WTC11 (cell line): Measurements from ENCODE around the gene CRYGN. TPM values are rescaled to one million over a fixed set of nuclear protein-coding genes. Genes with fewer than 3 reads are reported as not detected.

Experiments
- ATAC-seq: fragments of 200-7000 bp; cut with Tn5 transposase; 2 replicates; pipeline ENCODE4 v1.10.0; 2021; ENCODE audit warnings: mild to moderate bottlenecking, moderate library complexity
- CTCF ChIA-PET: fragments of 300-600 bp; sonication (Branson Sonifier 250); formaldehyde crosslinking; loops from one replicate; lab custom pipeline; 2021; ENCODE audit warnings: antibody characterized with exemption; lab: Charles Lee
- POLR2A ChIA-PET: fragments of 350-600 bp; sonication (Branson Sonifier 250); formaldehyde crosslinking; loops from one replicate; lab custom pipeline; 2021; ENCODE audit warnings: antibody characterized with exemption; lab: Charles Lee
- DNase-seq: peaks from one replicate; pipeline ENCODE4 v3.0.0; 2021; ENCODE audit warnings: low spot score
- H3K27ac Mint-ChIP-seq: 2 replicates; pipeline ENCODE4 v1.8.0; 2021; ENCODE audit warnings: mixed read lengths
- H3K27me3 Mint-ChIP-seq: 2 replicates; pipeline ENCODE4 v1.8.0; 2021; ENCODE audit warnings: low read depth, mild to moderate bottlenecking, moderate library complexity, mixed read lengths
- H3K36me3 Mint-ChIP-seq: 2 replicates; pipeline ENCODE4 v1.8.0; 2021; ENCODE audit warnings: mixed read lengths
- H3K4me1 Mint-ChIP-seq: 2 replicates; pipeline ENCODE4 v1.8.0; 2022; ENCODE audit warnings: mixed read lengths
- H3K4me3 Mint-ChIP-seq: 2 replicates; pipeline ENCODE4 v1.8.0; 2021; ENCODE audit warnings: mild to moderate bottlenecking, moderate library complexity, mixed read lengths
- H3K9me3 Mint-ChIP-seq: 2 replicates; pipeline ENCODE4 v1.8.0; 2021; ENCODE audit warnings: mixed read lengths
- ATF1 ChIP-seq: sonication (generic); formaldehyde crosslinking; IDR thresholded peaks from 2 replicates; pipeline ENCODE4 v1.8.1; 2023; ENCODE audit warnings: mild to moderate bottlenecking, moderate library complexity, missing genetic modification reagents
- ESRRA ChIP-seq: sonication (generic); formaldehyde crosslinking; IDR thresholded peaks from 2 replicates; pipeline ENCODE4 v1.8.1; 2022; ENCODE audit warnings: mild to moderate bottlenecking, missing genetic modification reagents, borderline replicate concordance
- GABPB1 ChIP-seq: sonication (generic); formaldehyde crosslinking; IDR thresholded peaks from 2 replicates; pipeline ENCODE4 v1.8.1; 2023; ENCODE audit warnings: mild to moderate bottlenecking, missing genetic modification reagents
- GRHL2 ChIP-seq: fragments of 250-450 bp; sonication (Bioruptor Pico); IDR thresholded peaks from 2 replicates; pipeline ENCODE4 v1.8.0; 2022; ENCODE audit warnings: mild to moderate bottlenecking, moderate library complexity; ENCODE audit not compliant: insufficient replicate concordance, severe bottlenecking
- HMGA2 ChIP-seq: fragments of 250-450 bp; sonication (Bioruptor Pico); IDR thresholded peaks from 2 replicates; pipeline ENCODE4 v1.4.0; 2021; ENCODE audit warnings: mild to moderate bottlenecking, moderate library complexity
- JUN ChIP-seq: sonication (generic); formaldehyde crosslinking; IDR thresholded peaks from 2 replicates; pipeline ENCODE4 v1.8.0; 2023; ENCODE audit warnings: mild to moderate bottlenecking, missing genetic modification reagents
- MXD4 ChIP-seq: fragments of 250-450 bp; sonication (Bioruptor Pico); IDR thresholded peaks from 2 replicates; pipeline ENCODE4 v1.8.0; 2021; ENCODE audit warnings: mild to moderate bottlenecking, moderate library complexity, borderline replicate concordance
- NFYB ChIP-seq: sonication (generic); formaldehyde crosslinking; conservative IDR thresholded peaks from 2 replicates; pipeline ENCODE4 v1.8.0; 2022; ENCODE audit warnings: low read depth, missing genetic modification reagents
- ZBTB21 ChIP-seq: sonication (generic); formaldehyde crosslinking; IDR thresholded peaks from 2 replicates; pipeline ENCODE4 v1.8.1; 2023; ENCODE audit warnings: mild to moderate bottlenecking, missing genetic modification reagents, borderline replicate concordance
- ZNF317 ChIP-seq: sonication (generic); formaldehyde crosslinking; IDR thresholded peaks from 2 replicates; pipeline ENCODE4 v1.8.1; 2023; ENCODE audit warnings: low read depth, mild to moderate bottlenecking, moderate library complexity, missing genetic modification reagents, borderline replicate concordance
- ZNF416 ChIP-seq: fragments of 250-450 bp; sonication (Bioruptor Pico); IDR thresholded peaks from 2 replicates; pipeline ENCODE4 v1.9.0; 2021; ENCODE audit warnings: mild to moderate bottlenecking, inconsistent platforms
- ZNF671 ChIP-seq: fragments of 250-450 bp; sonication (Bioruptor Pico); IDR thresholded peaks from 2 replicates; pipeline ENCODE4 v1.8.0; 2021; ENCODE audit warnings: mild to moderate bottlenecking
- total RNA-seq: library from RNA; stranded (reverse); gene quantifications from 3 replicates; pipeline ENCODE4 v1.2.3, GENCODE V29; 2021
- TF ChIP-seq, protein P1 (sequence below): sonication (generic); formaldehyde crosslinking; IDR thresholded peaks from 2 replicates; pipeline ENCODE4 v1.8.0; 2022; ENCODE audit warnings: mild to moderate bottlenecking, missing genetic modification reagents
- TF ChIP-seq, protein P2 (sequence below): fragments of 250-450 bp; sonication (Bioruptor Pico); IDR thresholded peaks from 2 replicates; pipeline ENCODE4 v1.9.0; 2021; ENCODE audit warnings: mild to moderate bottlenecking, borderline replicate concordance
- TF ChIP-seq, protein P3 (sequence below): sonication (generic); formaldehyde crosslinking; IDR thresholded peaks from 2 replicates; pipeline ENCODE4 v1.8.0; 2023; ENCODE audit warnings: missing genetic modification reagents
- TF ChIP-seq, protein P4 (sequence below): sonication (generic); formaldehyde crosslinking; IDR thresholded peaks from 2 replicates; pipeline ENCODE4 v1.8.1; 2023; ENCODE audit warnings: mild to moderate bottlenecking, missing genetic modification reagents, borderline replicate concordance
- TF ChIP-seq, protein P5 (sequence below): sonication (generic); formaldehyde crosslinking; IDR thresholded peaks from 2 replicates; pipeline ENCODE4 v1.8.1; 2022; ENCODE audit warnings: mild to moderate bottlenecking, moderate library complexity, missing genetic modification reagents

The CRYGN gene
- total RNA-seq, 1 experiment from 2014 or later = 1.5 TPM

DNA sequence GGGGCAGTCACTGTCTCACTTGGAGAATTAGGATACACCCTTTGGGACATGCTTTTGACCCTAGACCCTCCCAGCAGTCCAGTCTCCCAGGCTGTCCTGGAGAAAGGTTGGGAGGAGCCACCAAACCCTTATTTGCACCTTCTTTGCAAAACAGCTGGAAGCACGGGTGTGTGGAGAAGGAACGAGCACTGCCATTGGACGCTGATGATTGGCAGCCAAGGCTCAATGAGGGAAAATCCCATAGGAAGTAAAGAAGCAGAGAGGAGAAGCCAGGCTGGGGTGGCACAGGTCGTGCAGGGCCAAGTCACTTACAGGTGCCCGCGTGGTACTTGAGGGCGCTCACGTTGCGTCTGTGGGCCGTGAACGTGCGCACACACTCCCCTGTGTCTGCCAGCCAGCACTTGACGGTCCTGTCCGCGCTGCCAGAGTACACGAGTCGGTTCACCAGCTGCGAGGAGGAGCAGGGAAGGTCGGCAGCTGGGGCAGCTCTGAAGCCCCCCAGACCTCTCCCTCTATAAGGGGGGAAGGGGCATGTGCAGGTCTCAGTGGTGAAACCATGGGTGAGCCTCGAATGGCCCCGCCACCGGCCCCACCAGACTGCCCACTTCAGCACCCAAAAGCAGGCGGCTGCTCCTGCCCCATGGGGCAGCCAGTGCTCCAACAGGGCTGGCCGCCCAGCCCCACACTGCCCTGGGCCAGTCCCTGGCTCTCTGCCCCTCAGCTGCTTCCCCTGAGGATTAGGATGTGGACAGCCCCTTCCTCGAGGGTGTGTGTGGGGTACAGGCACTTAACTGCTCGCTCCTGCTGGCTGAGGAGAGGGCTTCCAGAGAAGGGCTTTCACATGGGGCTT, 54.9 kb downstream of the CRYGN start:
- ChIA-PET POLR2A (no interaction called here), CTCF (interaction anchor here (1.7 kb wide), 1 partner anchor 70 kb away, joined by 4 read pairs; no protein-coding TSS in a partner anchor)

DNA sequence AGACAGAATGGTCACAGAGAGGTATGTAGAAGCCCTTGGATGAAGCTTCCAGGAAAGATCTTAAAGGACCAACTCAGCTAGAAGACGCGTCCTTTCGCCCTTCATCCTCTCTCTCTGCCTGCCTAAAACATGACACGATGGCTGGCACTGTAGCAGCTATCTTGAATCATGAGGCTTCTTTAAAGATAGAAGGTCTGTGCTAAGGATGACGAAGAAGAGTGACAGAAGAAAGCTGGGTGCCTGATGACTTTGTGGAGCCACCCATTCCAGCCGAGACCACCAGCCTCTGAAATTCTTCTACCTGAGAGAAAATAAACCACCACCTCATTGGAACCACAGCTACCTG, 55.6 kb downstream of the CRYGN start:
- Mint-ChIP-seq H3K27me3 (peaks cover 25% of the 10 kb centered on the region), H3K36me3 (peaks cover 3% of the 10 kb centered on the region; the same call in 1 of the 2 replicates), H3K4me1 (peaks cover 12% of the 10 kb centered on the region), H3K4me3 (no peak overlapping the region), H3K27ac (no peak overlapping the region), H3K9me3 (no peaks in the 10 kb centered on the region)
- ChIA-PET CTCF (interaction anchor here (1.7 kb wide), 1 partner anchor 69 kb away, joined by 4 read pairs; no protein-coding TSS in a partner anchor), POLR2A (no interaction called here)
- DNase-seq (no peak), ATAC-seq (no peak)
- TF ChIP-seq, protein P1, sequence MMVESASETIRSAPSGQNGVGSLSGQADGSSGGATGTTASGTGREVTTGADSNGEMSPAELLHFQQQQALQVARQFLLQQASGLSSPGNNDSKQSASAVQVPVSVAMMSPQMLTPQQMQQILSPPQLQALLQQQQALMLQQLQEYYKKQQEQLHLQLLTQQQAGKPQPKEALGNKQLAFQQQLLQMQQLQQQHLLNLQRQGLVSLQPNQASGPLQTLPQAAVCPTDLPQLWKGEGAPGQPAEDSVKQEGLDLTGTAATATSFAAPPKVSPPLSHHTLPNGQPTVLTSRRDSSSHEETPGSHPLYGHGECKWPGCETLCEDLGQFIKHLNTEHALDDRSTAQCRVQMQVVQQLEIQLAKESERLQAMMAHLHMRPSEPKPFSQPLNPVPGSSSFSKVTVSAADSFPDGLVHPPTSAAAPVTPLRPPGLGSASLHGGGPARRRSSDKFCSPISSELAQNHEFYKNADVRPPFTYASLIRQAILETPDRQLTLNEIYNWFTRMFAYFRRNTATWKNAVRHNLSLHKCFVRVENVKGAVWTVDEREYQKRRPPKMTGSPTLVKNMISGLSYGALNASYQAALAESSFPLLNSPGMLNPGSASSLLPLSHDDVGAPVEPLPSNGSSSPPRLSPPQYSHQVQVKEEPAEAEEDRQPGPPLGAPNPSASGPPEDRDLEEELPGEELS = no peak
- no peak for TF ChIP-seq GRHL2 (CRISPR knock-in tag)
- no peak for TF ChIP-seq ATF1 (CRISPR knock-in tag)
- TF ChIP-seq ESRRA = no peak

More for the DNA sequence above, 54.9 kb downstream of the CRYGN start:
- H3K36me3 Mint-ChIP-seq = peaks cover 3% of the 10 kb centered on the region; the same call in 1 of the 2 replicates
- ATAC-seq (no peak), DNase-seq (peak; percentile 7)
- H3K9me3 Mint-ChIP-seq = no peaks in the 10 kb centered on the region
- TF ChIP-seq JUN (CRISPR knock-in tag) = no peak
- TF ChIP-seq, protein P2, sequence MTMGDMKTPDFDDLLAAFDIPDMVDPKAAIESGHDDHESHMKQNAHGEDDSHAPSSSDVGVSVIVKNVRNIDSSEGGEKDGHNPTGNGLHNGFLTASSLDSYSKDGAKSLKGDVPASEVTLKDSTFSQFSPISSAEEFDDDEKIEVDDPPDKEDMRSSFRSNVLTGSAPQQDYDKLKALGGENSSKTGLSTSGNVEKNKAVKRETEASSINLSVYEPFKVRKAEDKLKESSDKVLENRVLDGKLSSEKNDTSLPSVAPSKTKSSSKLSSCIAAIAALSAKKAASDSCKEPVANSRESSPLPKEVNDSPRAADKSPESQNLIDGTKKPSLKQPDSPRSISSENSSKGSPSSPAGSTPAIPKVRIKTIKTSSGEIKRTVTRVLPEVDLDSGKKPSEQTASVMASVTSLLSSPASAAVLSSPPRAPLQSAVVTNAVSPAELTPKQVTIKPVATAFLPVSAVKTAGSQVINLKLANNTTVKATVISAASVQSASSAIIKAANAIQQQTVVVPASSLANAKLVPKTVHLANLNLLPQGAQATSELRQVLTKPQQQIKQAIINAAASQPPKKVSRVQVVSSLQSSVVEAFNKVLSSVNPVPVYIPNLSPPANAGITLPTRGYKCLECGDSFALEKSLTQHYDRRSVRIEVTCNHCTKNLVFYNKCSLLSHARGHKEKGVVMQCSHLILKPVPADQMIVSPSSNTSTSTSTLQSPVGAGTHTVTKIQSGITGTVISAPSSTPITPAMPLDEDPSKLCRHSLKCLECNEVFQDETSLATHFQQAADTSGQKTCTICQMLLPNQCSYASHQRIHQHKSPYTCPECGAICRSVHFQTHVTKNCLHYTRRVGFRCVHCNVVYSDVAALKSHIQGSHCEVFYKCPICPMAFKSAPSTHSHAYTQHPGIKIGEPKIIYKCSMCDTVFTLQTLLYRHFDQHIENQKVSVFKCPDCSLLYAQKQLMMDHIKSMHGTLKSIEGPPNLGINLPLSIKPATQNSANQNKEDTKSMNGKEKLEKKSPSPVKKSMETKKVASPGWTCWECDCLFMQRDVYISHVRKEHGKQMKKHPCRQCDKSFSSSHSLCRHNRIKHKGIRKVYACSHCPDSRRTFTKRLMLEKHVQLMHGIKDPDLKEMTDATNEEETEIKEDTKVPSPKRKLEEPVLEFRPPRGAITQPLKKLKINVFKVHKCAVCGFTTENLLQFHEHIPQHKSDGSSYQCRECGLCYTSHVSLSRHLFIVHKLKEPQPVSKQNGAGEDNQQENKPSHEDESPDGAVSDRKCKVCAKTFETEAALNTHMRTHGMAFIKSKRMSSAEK (CRISPR knock-in tag) = no peak
- no peak for TF ChIP-seq ZNF317 (CRISPR knock-in tag)
- TF ChIP-seq HMGA2 (CRISPR knock-in tag) = no peak
- TF ChIP-seq ZNF416 = no peak
- TF ChIP-seq, protein P3, sequence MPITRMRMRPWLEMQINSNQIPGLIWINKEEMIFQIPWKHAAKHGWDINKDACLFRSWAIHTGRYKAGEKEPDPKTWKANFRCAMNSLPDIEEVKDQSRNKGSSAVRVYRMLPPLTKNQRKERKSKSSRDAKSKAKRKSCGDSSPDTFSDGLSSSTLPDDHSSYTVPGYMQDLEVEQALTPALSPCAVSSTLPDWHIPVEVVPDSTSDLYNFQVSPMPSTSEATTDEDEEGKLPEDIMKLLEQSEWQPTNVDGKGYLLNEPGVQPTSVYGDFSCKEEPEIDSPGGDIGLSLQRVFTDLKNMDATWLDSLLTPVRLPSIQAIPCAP (CRISPR knock-in tag) = no peak
- TF ChIP-seq, protein P4, sequence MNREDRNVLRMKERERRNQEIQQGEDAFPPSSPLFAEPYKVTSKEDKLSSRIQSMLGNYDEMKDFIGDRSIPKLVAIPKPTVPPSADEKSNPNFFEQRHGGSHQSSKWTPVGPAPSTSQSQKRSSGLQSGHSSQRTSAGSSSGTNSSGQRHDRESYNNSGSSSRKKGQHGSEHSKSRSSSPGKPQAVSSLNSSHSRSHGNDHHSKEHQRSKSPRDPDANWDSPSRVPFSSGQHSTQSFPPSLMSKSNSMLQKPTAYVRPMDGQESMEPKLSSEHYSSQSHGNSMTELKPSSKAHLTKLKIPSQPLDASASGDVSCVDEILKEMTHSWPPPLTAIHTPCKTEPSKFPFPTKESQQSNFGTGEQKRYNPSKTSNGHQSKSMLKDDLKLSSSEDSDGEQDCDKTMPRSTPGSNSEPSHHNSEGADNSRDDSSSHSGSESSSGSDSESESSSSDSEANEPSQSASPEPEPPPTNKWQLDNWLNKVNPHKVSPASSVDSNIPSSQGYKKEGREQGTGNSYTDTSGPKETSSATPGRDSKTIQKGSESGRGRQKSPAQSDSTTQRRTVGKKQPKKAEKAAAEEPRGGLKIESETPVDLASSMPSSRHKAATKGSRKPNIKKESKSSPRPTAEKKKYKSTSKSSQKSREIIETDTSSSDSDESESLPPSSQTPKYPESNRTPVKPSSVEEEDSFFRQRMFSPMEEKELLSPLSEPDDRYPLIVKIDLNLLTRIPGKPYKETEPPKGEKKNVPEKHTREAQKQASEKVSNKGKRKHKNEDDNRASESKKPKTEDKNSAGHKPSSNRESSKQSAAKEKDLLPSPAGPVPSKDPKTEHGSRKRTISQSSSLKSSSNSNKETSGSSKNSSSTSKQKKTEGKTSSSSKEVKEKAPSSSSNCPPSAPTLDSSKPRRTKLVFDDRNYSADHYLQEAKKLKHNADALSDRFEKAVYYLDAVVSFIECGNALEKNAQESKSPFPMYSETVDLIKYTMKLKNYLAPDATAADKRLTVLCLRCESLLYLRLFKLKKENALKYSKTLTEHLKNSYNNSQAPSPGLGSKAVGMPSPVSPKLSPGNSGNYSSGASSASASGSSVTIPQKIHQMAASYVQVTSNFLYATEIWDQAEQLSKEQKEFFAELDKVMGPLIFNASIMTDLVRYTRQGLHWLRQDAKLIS = no peak
- no peak for TF ChIP-seq MXD4 (CRISPR knock-in tag)
- TF ChIP-seq NFYB = no peak
- TF ChIP-seq, protein P5, sequence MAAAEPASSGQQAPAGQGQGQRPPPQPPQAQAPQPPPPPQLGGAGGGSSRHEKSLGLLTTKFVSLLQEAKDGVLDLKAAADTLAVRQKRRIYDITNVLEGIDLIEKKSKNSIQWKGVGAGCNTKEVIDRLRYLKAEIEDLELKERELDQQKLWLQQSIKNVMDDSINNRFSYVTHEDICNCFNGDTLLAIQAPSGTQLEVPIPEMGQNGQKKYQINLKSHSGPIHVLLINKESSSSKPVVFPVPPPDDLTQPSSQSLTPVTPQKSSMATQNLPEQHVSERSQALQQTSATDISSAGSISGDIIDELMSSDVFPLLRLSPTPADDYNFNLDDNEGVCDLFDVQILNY (CRISPR knock-in tag) = no peak
- TF ChIP-seq ATF1 (CRISPR knock-in tag) = no peak
- no peak for TF ChIP-seq GABPB1 (CRISPR knock-in tag)
- TF ChIP-seq ZBTB21 = no peak
- no peak for TF ChIP-seq ZNF671
- no peak overlapping the region for H3K4me3 Mint-ChIP-seq
- peaks cover 25% of the 10 kb centered on the region for H3K27me3 Mint-ChIP-seq
- peak overlapping the region; percentile 23; the same call in 1 of the 2 replicates for H3K27ac Mint-ChIP-seq
- H3K4me1 Mint-ChIP-seq = peaks cover 12% of the 10 kb centered on the region
